GM23248 (cell line): ENCODE measurements around the gene CDC14A. TPM values are rescaled to one million over a fixed set of nuclear protein-coding genes. Genes with fewer than 3 reads are reported as not detected.

Experiments
- DNase-seq: peaks from one replicate; pipeline ENCODE4 v3.0.0-alpha.2; 2015
- H2AFZ ChIP-seq: fragments of 200-600 bp; sonication (generic); 2 replicates; pipeline ENCODE4 v1.6.1; 2016; ENCODE audit warnings: antibody characterized with exemption
- H3F3A ChIP-seq: fragments of 200-600 bp; sonication (generic); 2 replicates; pipeline ENCODE4 v1.6.1; 2016; ENCODE audit warnings: mild to moderate bottlenecking, antibody characterized with exemption, mixed run types; ENCODE audit not compliant: insufficient read depth
- H3K27ac ChIP-seq: fragments of 200-600 bp; sonication (generic); 2 replicates; pipeline ENCODE4 v1.5.1; 2016; ENCODE audit warnings: mild to moderate bottlenecking
- H3K27me3 ChIP-seq: fragments of 200-600 bp; sonication (generic); replicated peaks from 2 replicates; pipeline ENCODE4 v1.6.1; 2016; ENCODE audit warnings: mild to moderate bottlenecking; ENCODE audit not compliant: insufficient read depth
- H3K36me3 ChIP-seq: fragments of 200-600 bp; sonication (generic); 2 replicates; pipeline ENCODE4 v1.6.1; 2016; ENCODE audit warnings: low read depth, mild to moderate bottlenecking
- H3K4me1 ChIP-seq: fragments of 200-600 bp; sonication (generic); 2 replicates; pipeline ENCODE4 v1.6.1; 2016; ENCODE audit warnings: mild to moderate bottlenecking; ENCODE audit not compliant: insufficient read depth
- H3K4me2 ChIP-seq: fragments of 200-600 bp; sonication (generic); one replicate; pipeline ENCODE4 v1.6.1; 2016; ENCODE audit warnings: mild to moderate bottlenecking; ENCODE audit not compliant: unreplicated experiment
- H3K4me3 ChIP-seq: fragments of 200-600 bp; sonication (generic); 2 replicates; pipeline ENCODE4 v1.5.1; 2016; ENCODE audit warnings: mild to moderate bottlenecking
- H3K79me2 ChIP-seq: fragments of 200-600 bp; sonication (generic); 2 replicates; pipeline ENCODE4 v1.6.1; 2016; ENCODE audit warnings: mild to moderate bottlenecking; ENCODE audit not compliant: insufficient read depth
- H3K9ac ChIP-seq: fragments of 200-600 bp; sonication (generic); 2 replicates; pipeline ENCODE4 v1.6.1; 2016; ENCODE audit warnings: mild to moderate bottlenecking
- H3K9me2 ChIP-seq: fragments of 200-600 bp; sonication (generic); 2 replicates; pipeline ENCODE4 v1.6.1; 2016; ENCODE audit warnings: mixed run types, mild to moderate bottlenecking, moderate library complexity; ENCODE audit not compliant: insufficient read depth
- H3K9me3 ChIP-seq: fragments of 200-600 bp; sonication (generic); one replicate; pipeline ENCODE4 v1.6.1; 2017; ENCODE audit warnings: low read depth
- H4K20me1 ChIP-seq: fragments of 200-600 bp; sonication (generic); 2 replicates; pipeline ENCODE4 v1.6.0; 2016; ENCODE audit not compliant: insufficient read depth
- EZH2 ChIP-seq: fragments of 200-600 bp; sonication (generic); IDR thresholded peaks from 2 replicates; pipeline ENCODE4 v1.6.1; 2018; ENCODE audit warnings: antibody characterized with exemption, mild to moderate bottlenecking; ENCODE audit not compliant: insufficient read depth, poor library complexity, severe bottlenecking
- EZH2phosphoT487 ChIP-seq: fragments of 200-600 bp; sonication (generic); IDR thresholded peaks from 2 replicates; pipeline ENCODE4 v1.6.1; 2018; ENCODE audit warnings: antibody characterized with exemption, moderate library complexity, mild to moderate bottlenecking, low read depth; ENCODE audit not compliant: insufficient read depth
- WGBS, 2 experiments: methylation state at CpG; one replicate each; pipeline ENCODE4 v1.1.6; 2015 to 2017; ENCODE audit warnings: low lambda C conversion rate in 2 of 2, low coverage in 1 of 2; ENCODE audit errors: missing lambda C conversion rate in 2 of 2; 5-methylcytosine and 5-hydroxymethylcytosine counted together
- in situ Hi-C: fragments of 300-500 bp; cut with MboI; formaldehyde crosslinking; loops from 2 replicates; pipeline ENCODE4 v1.15.0; 2020
- polyA plus RNA-seq: library from polyadenylated mRNA; unstranded; fragments of >200 nt; fragmentation: Nextera tagmentation; extraction: Ambion mirVana; gene quantifications from 2 replicates; pipeline ENCODE4 v1.2.1, GENCODE V29; 2016
- total RNA-seq: library from RNA; depleted of rRNA; stranded (reverse); fragments of >200 nt; shearing (Covaris generic); gene quantifications from 2 replicates; pipeline ENCODE4 v1.2.3, GENCODE V29; 2014

The CDC14A gene
- total and polyA plus RNA-seq, 2 experiments from 2014 or later: 1.5 to 1.8 TPM

GRCh38 chr1:100419072-100419471, 66.8 kb downstream of the CDC14A start:
- in situ Hi-C loops: no loop called here

GRCh38 chr1:100422065-100422464, 69.8 kb downstream of the CDC14A start:
- no peaks in the 10 kb centered on the region for H3K9me2 ChIP-seq
- no peak overlapping the region for H3K4me2 ChIP-seq
- H3K4me1 ChIP-seq: no peaks in the 10 kb centered on the region
- H3K27me3 ChIP-seq: no peaks in the 10 kb centered on the region
- in situ Hi-C loops: no loop called here
- TF ChIP-seq EZH2phosphoT487 (no peak), EZH2 (no peak)
- no peaks in the 10 kb centered on the region for H3F3A ChIP-seq
- H3K9ac ChIP-seq: no peak overlapping the region
- no peaks in the 10 kb centered on the region for H3K9me3 ChIP-seq
- H3K79me2 ChIP-seq: no peaks in the 10 kb centered on the region
- H2AFZ ChIP-seq: no peak overlapping the region
- no peaks in the 10 kb centered on the region for H3K36me3 ChIP-seq
- DNase-seq: no peak
- no peak overlapping the region for H3K4me3 ChIP-seq
- 97 to 100% methylated on average over 2 of the region's 2 CpGs for WGBS, 2 experiments
- no peak overlapping the region for H3K27ac ChIP-seq
- no peaks in the 10 kb centered on the region for H4K20me1 ChIP-seq

More at GRCh38 chr1:100419072-100419471, 66.8 kb downstream of the CDC14A start:
- DNase-seq: no peak
- Histone ChIP-seq H3K27ac (no peak overlapping the region), H4K20me1 (no peaks in the 10 kb centered on the region), H3K79me2 (no peaks in the 10 kb centered on the region), H3K4me1 (no peaks in the 10 kb centered on the region), H3K9ac (no peak overlapping the region), H3K9me3 (no peaks in the 10 kb centered on the region), H3F3A (no peaks in the 10 kb centered on the region), H3K9me2 (no peaks in the 10 kb centered on the region), H3K36me3 (no peaks in the 10 kb centered on the region), H3K4me2 (no peak overlapping the region), H3K4me3 (no peak overlapping the region), H3K27me3 (no peaks in the 10 kb centered on the region), H2AFZ (no peak overlapping the region)
- WGBS, 2 experiments: 76 to 77% methylated on average over 2 of the region's 2 CpGs
- TF ChIP-seq EZH2phosphoT487: no peak
- TF ChIP-seq EZH2: no peak

GRCh38 chr1:100423832-100424337, 71.6 kb downstream of the CDC14A start:
- Histone ChIP-seq H3K79me2 (no peaks in the 10 kb centered on the region), H3K4me1 (no peaks in the 10 kb centered on the region), H3K27ac (no peak overlapping the region), H3K27me3 (no peaks in the 10 kb centered on the region), H3K36me3 (no peaks in the 10 kb centered on the region), H3K9ac (no peak overlapping the region), H2AFZ (no peak overlapping the region), H4K20me1 (no peaks in the 10 kb centered on the region), H3K9me2 (no peaks in the 10 kb centered on the region), H3K4me3 (no peak overlapping the region), H3K4me2 (no peak overlapping the region), H3F3A (no peaks in the 10 kb centered on the region), H3K9me3 (no peaks in the 10 kb centered on the region)
- TF ChIP-seq EZH2phosphoT487 (no peak), EZH2 (no peak)
- in situ Hi-C loops: no loop called here
- DNase-seq: no peak
- WGBS, 2 experiments: 95 to 96% methylated on average over 6 of the region's 6 CpGs

GRCh38 chr1:100428160-100428559, 75.9 kb downstream of the CDC14A start:
- H2AFZ ChIP-seq: no peak overlapping the region
- H3K9me2 ChIP-seq: no peaks in the 10 kb centered on the region
- H3K4me3 ChIP-seq: no peak overlapping the region
- H3K9me3 ChIP-seq: no peaks in the 10 kb centered on the region
- H3K36me3 ChIP-seq: no peaks in the 10 kb centered on the region
- no peaks in the 10 kb centered on the region for H3K27me3 ChIP-seq
- in situ Hi-C loops: no loop called here
- no peak overlapping the region for H3K9ac ChIP-seq
- no peak overlapping the region for H3K27ac ChIP-seq
- H3K79me2 ChIP-seq: no peaks in the 10 kb centered on the region
- no peak overlapping the region for H3K4me2 ChIP-seq
- no peaks in the 10 kb centered on the region for H4K20me1 ChIP-seq
- TF ChIP-seq EZH2: no peak
- TF ChIP-seq EZH2phosphoT487: no peak
- DNase-seq: no peak
- no peaks in the 10 kb centered on the region for H3F3A ChIP-seq
- H3K4me1 ChIP-seq: no peaks in the 10 kb centered on the region

GRCh38 chr1:100430325-100430756, 78.0 kb downstream of the CDC14A start:
- DNase-seq: no peak
- 51 to 54% methylated on average over 2 of the region's 2 CpGs for WGBS, 2 experiments
- Histone ChIP-seq H3K27ac (no peak overlapping the region), H3K9ac (no peak overlapping the region), H2AFZ (no peak overlapping the region), H3K9me3 (no peaks in the 10 kb centered on the region), H3K4me2 (no peak overlapping the region), H3K27me3 (no peaks in the 10 kb centered on the region), H3K36me3 (no peaks in the 10 kb centered on the region), H4K20me1 (no peaks in the 10 kb centered on the region), H3F3A (no peaks in the 10 kb centered on the region), H3K79me2 (no peaks in the 10 kb centered on the region), H3K4me1 (no peaks in the 10 kb centered on the region), H3K9me2 (no peaks in the 10 kb centered on the region), H3K4me3 (no peak overlapping the region)
- in situ Hi-C loops: no loop called here
- TF ChIP-seq EZH2phosphoT487: no peak
- no peak for TF ChIP-seq EZH2
